Loucy (cell line): Measurements from ENCODE around the gene TRAPPC14.

Experiments used
- EZH2phosphoT487 ChIP-seq: fragments of 200-600 bp; IDR thresholded peaks from 2 replicates; pipeline ENCODE4 v1.6.1; 2018; ENCODE audit warnings: antibody characterized with exemption, mild to moderate bottlenecking, moderate library complexity, borderline replicate concordance
- TF ChIP-seq, protein P1 (sequence below): fragments of 200-600 bp; sonication (generic); conservative IDR thresholded peaks from 2 replicates; pipeline ENCODE4 v1.5.1; 2014; ENCODE audit warnings: mild to moderate bottlenecking, antibody characterized with exemption, low read length

- TF ChIP-seq, protein P1, sequence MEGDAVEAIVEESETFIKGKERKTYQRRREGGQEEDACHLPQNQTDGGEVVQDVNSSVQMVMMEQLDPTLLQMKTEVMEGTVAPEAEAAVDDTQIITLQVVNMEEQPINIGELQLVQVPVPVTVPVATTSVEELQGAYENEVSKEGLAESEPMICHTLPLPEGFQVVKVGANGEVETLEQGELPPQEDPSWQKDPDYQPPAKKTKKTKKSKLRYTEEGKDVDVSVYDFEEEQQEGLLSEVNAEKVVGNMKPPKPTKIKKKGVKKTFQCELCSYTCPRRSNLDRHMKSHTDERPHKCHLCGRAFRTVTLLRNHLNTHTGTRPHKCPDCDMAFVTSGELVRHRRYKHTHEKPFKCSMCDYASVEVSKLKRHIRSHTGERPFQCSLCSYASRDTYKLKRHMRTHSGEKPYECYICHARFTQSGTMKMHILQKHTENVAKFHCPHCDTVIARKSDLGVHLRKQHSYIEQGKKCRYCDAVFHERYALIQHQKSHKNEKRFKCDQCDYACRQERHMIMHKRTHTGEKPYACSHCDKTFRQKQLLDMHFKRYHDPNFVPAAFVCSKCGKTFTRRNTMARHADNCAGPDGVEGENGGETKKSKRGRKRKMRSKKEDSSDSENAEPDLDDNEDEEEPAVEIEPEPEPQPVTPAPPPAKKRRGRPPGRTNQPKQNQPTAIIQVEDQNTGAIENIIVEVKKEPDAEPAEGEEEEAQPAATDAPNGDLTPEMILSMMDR, result no peak
- no peak for TF ChIP-seq EZH2phosphoT487
These were observed 29.9 kb downstream of the TRAPPC14 start for GRCh38 chr7:100128637-100128963.
